ENCODE results near the gene FAM53B.

DNA sequence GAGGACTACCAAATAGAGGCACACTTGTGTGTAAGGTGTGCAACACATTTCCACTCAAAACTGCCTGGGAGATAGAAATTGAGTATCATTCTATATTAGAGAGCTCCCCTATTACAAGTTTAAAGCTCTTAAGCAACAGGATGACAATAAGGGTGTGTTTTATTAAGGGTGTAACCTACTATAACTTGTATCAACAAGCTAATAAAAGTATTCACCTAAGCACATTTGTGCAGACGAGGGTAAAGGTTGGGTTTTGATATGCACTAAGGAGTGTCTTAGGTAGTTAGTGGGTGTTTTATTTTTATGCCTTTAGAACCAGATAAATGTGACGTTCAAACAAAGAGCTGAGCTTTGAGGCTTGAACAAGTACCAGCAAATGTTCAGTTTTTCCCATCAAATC is 2.8 kb upstream of the FAM53B start:
- TF ChIP-seq, protein P1, sequence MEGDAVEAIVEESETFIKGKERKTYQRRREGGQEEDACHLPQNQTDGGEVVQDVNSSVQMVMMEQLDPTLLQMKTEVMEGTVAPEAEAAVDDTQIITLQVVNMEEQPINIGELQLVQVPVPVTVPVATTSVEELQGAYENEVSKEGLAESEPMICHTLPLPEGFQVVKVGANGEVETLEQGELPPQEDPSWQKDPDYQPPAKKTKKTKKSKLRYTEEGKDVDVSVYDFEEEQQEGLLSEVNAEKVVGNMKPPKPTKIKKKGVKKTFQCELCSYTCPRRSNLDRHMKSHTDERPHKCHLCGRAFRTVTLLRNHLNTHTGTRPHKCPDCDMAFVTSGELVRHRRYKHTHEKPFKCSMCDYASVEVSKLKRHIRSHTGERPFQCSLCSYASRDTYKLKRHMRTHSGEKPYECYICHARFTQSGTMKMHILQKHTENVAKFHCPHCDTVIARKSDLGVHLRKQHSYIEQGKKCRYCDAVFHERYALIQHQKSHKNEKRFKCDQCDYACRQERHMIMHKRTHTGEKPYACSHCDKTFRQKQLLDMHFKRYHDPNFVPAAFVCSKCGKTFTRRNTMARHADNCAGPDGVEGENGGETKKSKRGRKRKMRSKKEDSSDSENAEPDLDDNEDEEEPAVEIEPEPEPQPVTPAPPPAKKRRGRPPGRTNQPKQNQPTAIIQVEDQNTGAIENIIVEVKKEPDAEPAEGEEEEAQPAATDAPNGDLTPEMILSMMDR (IDR thresholded peaks at IDR 0.05), result no peak
- no peak for TF ChIP-seq POLR2A (IDR thresholded peaks at IDR 0.05)
